AG04450 (cell line): ENCODE data around the gene IPP. TPM values are rescaled to one million over a fixed set of nuclear protein-coding genes. Genes with fewer than 3 reads are reported as not detected.
"Not testable (repeated sequence)": the region's sequence is repeated elsewhere in the genome, so short reads cannot be mapped to it uniquely, and the experiment has no call there.

ENCODE experiments used
- CTCF ChIA-PET: fragments of 300-600, 350-600 bp; formaldehyde crosslinking; extraction: SDS; loops from one replicate; lab custom pipeline; 2022; ENCODE audit warnings: antibody characterized with exemption, inconsistent platforms; lab: Charles Lee
- POLR2A ChIA-PET: fragments of 350-600 bp; formaldehyde crosslinking; extraction: SDS; loops from one replicate; lab custom pipeline; 2021; ENCODE audit warnings: antibody characterized with exemption, inconsistent platforms; lab: Yijun Ruan, JAX
- DNase-seq: peaks from one replicate; pipeline ENCODE4 v3.0.0-alpha.2; 2011; ENCODE audit warnings: low read depth, low spot score
- H3K27ac ChIP-seq: one replicate; pipeline ENCODE4 v1.5.1; 2012; ENCODE audit warnings: low read depth, low read length, control low read depth
- H3K27me3 ChIP-seq: one replicate; pipeline ENCODE4 v1.6.0; 2012; ENCODE audit warnings: low read length; ENCODE audit not compliant: control insufficient read depth, insufficient read depth
- H3K4me3 ChIP-seq: 2 replicates; pipeline ENCODE4 v1.5.1; 2011; ENCODE audit warnings: mild to moderate bottlenecking, low read depth, low read length, control low read depth
- H3K9me3 ChIP-seq: 2 replicates; pipeline ENCODE4 v1.5.1; 2012; ENCODE audit warnings: low read length; ENCODE audit not compliant: control insufficient read depth, insufficient read depth
- CTCF ChIP-seq: IDR thresholded peaks from 2 replicates; pipeline ENCODE4 v1.5.1; 2011; ENCODE audit warnings: low read depth, low read length, control low read depth, inconsistent platforms
- polyA plus RNA-seq: library from polyadenylated mRNA; depleted of rRNA; stranded (reverse); fragments of >200 nt; gene quantifications from 2 replicates; pipeline ENCODE4 v1.2.3, GENCODE V29; 2011

Gene IPP
- polyA plus RNA-seq, 1 experiment, result 13.6 TPM

- no peak for TF ChIP-seq CTCF
- no peak overlapping the region for H3K4me3 ChIP-seq
- H3K9me3 ChIP-seq, result peaks cover 7% of the 10 kb centered on the region
- H3K27me3 ChIP-seq, result peaks cover 12% of the 10 kb centered on the region
- no peak overlapping the region for H3K27ac ChIP-seq
- ChIA-PET POLR2A (interaction anchor here (0.6 kb wide), 1 partner anchor 30 kb away, joined by 4 read pairs; no protein-coding TSS in a partner anchor), CTCF (interaction anchor here (0.6 kb wide), 1 partner anchor 425 kb away, joined by 4 read pairs; no protein-coding TSS in a partner anchor)
- DNase-seq, result no peak
Measured at GRCh38 chr1:45753248-45754037, 3.0 kb upstream of the IPP start.

GRCh38 chr1:45752441-45753052 is 2.1 kb upstream of the IPP start:
- ChIA-PET CTCF (no interaction called here), POLR2A (no interaction called here)
- Histone ChIP-seq H3K4me3 (no peak overlapping the region), H3K9me3 (peaks cover 7% of the 10 kb centered on the region), H3K27me3 (peaks cover 3% of the 10 kb centered on the region), H3K27ac (no peak overlapping the region)
- no peak for DNase-seq
- no peak for TF ChIP-seq CTCF

- ChIA-PET POLR2A (no interaction called here), CTCF (no interaction called here)
- no peak overlapping the region for H3K4me3 ChIP-seq
- TF ChIP-seq CTCF, result no peak
- DNase-seq, result no peak
- H3K27me3 ChIP-seq, result no peaks in the 10 kb centered on the region
- H3K27ac ChIP-seq, result no peak overlapping the region
- H3K9me3 ChIP-seq, result peaks cover 7% of the 10 kb centered on the region
Measured at GRCh38 chr1:45752014-45752413, 1.6 kb upstream of the IPP start.

GRCh38 chr1:45751039-45751838 is 786 bp upstream of the IPP start:
- DNase-seq, H3K9me3 ChIP-seq, CTCF ChIA-PET, H3K27me3 ChIP-seq: not testable (repeated sequence)
- POLR2A ChIA-PET, result interaction anchor here (0.6 kb wide), 1 partner anchor 800 kb away, joined by 5 read pairs; no protein-coding TSS in a partner anchor
- H3K27ac ChIP-seq, result peak overlapping the region; percentile 87
- peak overlapping the region; percentile 64 for H3K4me3 ChIP-seq

GRCh38 chr1:45746922-45747321 is 3.5 kb downstream of the IPP start:
- no peak overlapping the region for H3K4me3 ChIP-seq

GRCh38 chr1:45739641-45740156 is 10.8 kb downstream of the IPP start:
- CTCF ChIA-PET, DNase-seq, H3K27me3 ChIP-seq, H3K9me3 ChIP-seq, H3K27ac ChIP-seq, H3K4me3 ChIP-seq, POLR2A ChIA-PET: not testable (repeated sequence)

More at GRCh38 chr1:45746922-45747321, 3.5 kb downstream of the IPP start:
- Histone ChIP-seq H3K27me3 (no peaks in the 10 kb centered on the region), H3K9me3 (no peaks in the 10 kb centered on the region; the same call in 1 of the 2 replicates), H3K27ac (no peak overlapping the region)
- POLR2A ChIA-PET, result interaction anchor here (0.6 kb wide), 1 partner anchor 98 kb away, joined by 3 read pairs; no protein-coding TSS in a partner anchor
- CTCF ChIA-PET, result no interaction called here
- TF ChIP-seq CTCF, result no peak
- DNase-seq, result no peak
